HepG2 (cell line): ENCODE results near the gene TMEM39B. TPM values are rescaled to one million over a fixed set of nuclear protein-coding genes. Genes with fewer than 3 reads are reported as not detected.
A peak's percentile ranks its signal among the peaks of the same experiment; 100 is the strongest.

Source experiments
- ARHGAP35 ChIP-seq: sonication (generic); formaldehyde crosslinking; IDR thresholded peaks from 2 replicates; pipeline ENCODE4 v1.9.0; 2022; ENCODE audit warnings: mild to moderate bottlenecking, inconsistent platforms, moderate library complexity, missing genetic modification reagents, borderline replicate concordance
- CCDC6 ChIP-seq: sonication (generic); formaldehyde crosslinking; IDR thresholded peaks from 2 replicates; pipeline ENCODE4 v1.8.1; 2022; ENCODE audit warnings: mild to moderate bottlenecking, missing genetic modification reagents, moderate library complexity
- GABPA ChIP-seq, 2 experiments: IDR thresholded peaks; 2 replicates each; pipeline ENCODE4 v1.6.1; 2011 to 2016; ENCODE audit warnings: low read depth in 2 of 2, low read length in 1 of 2, missing biosample characterization in 1 of 2, missing genetic modification characterization in 1 of 2
- HHEX ChIP-seq: IDR thresholded peaks from 2 replicates; pipeline ENCODE4 v1.6.1; 2016; ENCODE audit warnings: control low read depth
- MAFK ChIP-seq, 2 experiments: IDR thresholded peaks in 1 of 2; conservative IDR thresholded peaks in 1 of 2; 2 replicates each; pipeline ENCODE4 v1.6.1; 2011; ENCODE audit warnings: improper control_type of control experiment in 2 of 2, low read length in 2 of 2
- NFIC ChIP-seq: IDR thresholded peaks from 2 replicates; pipeline ENCODE4 v1.6.1; 2012; ENCODE audit warnings: mild to moderate bottlenecking, low read length, inconsistent platforms
- NR2C2 ChIP-seq: sonication (generic); formaldehyde crosslinking; IDR thresholded peaks from 2 replicates; pipeline ENCODE4 v1.4.0; 2020; ENCODE audit warnings: missing genetic modification reagents, mild to moderate bottlenecking, moderate library complexity, borderline replicate concordance
- PAF1 ChIP-seq: IDR thresholded peaks from 2 replicates; pipeline ENCODE4 v1.6.1; 2016; ENCODE audit warnings: missing genetic modification reagents, missing compliant biosample characterization
- PRDM15 ChIP-seq: sonication (generic); formaldehyde crosslinking; IDR thresholded peaks from 2 replicates; pipeline ENCODE4 v1.4.0; 2020; ENCODE audit warnings: missing genetic modification reagents
- PRMT3 ChIP-seq: sonication (generic); formaldehyde crosslinking; IDR thresholded peaks from 2 replicates; pipeline ENCODE4 v1.8.1; 2022; ENCODE audit warnings: low read depth, mild to moderate bottlenecking, moderate library complexity, missing genetic modification reagents, borderline replicate concordance
- REXO4 ChIP-seq: sonication (generic); formaldehyde crosslinking; IDR thresholded peaks from 2 replicates; pipeline ENCODE4 v1.8.0; 2022; ENCODE audit warnings: missing genetic modification reagents, mild to moderate bottlenecking, borderline replicate concordance
- SNAPC2 ChIP-seq: sonication (generic); formaldehyde crosslinking; IDR thresholded peaks from 2 replicates; pipeline ENCODE4 v1.8.1; 2022; ENCODE audit warnings: mild to moderate bottlenecking, missing genetic modification reagents
- ZC3H4 ChIP-seq: sonication (generic); formaldehyde crosslinking; IDR thresholded peaks from 2 replicates; pipeline ENCODE4 v1.4.0; 2020; ENCODE audit warnings: missing genetic modification reagents, borderline replicate concordance
- ZMYM4 ChIP-seq: sonication (generic); formaldehyde crosslinking; IDR thresholded peaks from 2 replicates; pipeline ENCODE4 v1.8.1; 2023; ENCODE audit warnings: mild to moderate bottlenecking, missing genetic modification reagents
- ZNF460 ChIP-seq: sonication (generic); formaldehyde crosslinking; IDR thresholded peaks from 2 replicates; pipeline ENCODE4 v1.5.1; 2020; ENCODE audit warnings: missing genetic modification reagents, mild to moderate bottlenecking, borderline replicate concordance
- ZNF512 ChIP-seq: sonication (generic); formaldehyde crosslinking; IDR thresholded peaks from 2 replicates; pipeline ENCODE4 v1.4.0; 2020; ENCODE audit warnings: mild to moderate bottlenecking, missing genetic modification reagents
- ZNF781 ChIP-seq: sonication (generic); formaldehyde crosslinking; IDR thresholded peaks from 2 replicates; pipeline ENCODE4 v1.5.1; 2020; ENCODE audit warnings: borderline replicate concordance, mild to moderate bottlenecking, missing genetic modification reagents; ENCODE audit errors: not compliant biosample characterization
- polyA plus RNA-seq, 8 experiments: library from polyadenylated mRNA; depleted of rRNA in 3 of 8; stranded (reverse) in 7 of 8; unstranded in 1 of 8; fragments of >200 nt; fragmentation: Illumina TruSeq in 4 of 8; extraction: Trizol in 4 of 8; gene quantifications; 2 replicates each; pipeline versions ENCODE4 v1.2.1 to v1.2.3, GENCODE V29; 2011 to 2016; ENCODE audit warnings: low read depth in 4 of 8, missing spikeins in 1 of 8, mixed read lengths in 1 of 8; ENCODE audit not compliant: insufficient read depth in 1 of 8
- total RNA-seq, 5 experiments: library from RNA; depleted of rRNA; stranded (reverse); fragments of >200 nt; fragmentation: Illumina TruSeq; extraction: Trizol; gene quantifications; 2 replicates each; pipeline ENCODE4 v1.2.3, GENCODE V29; 2016; ENCODE audit warnings: low read depth in 1 of 5
- TF ChIP-seq, protein P1 (sequence below): sonication (generic); formaldehyde crosslinking; IDR thresholded peaks from 2 replicates; pipeline ENCODE4 v1.8.0; 2023; ENCODE audit warnings: mild to moderate bottlenecking, missing genetic modification reagents
- TF ChIP-seq, protein P2 (sequence below): sonication (generic); formaldehyde crosslinking; IDR thresholded peaks from 2 replicates; pipeline ENCODE4 v1.4.0; 2020; ENCODE audit warnings: missing genetic modification reagents

TMEM39B gene
- total and polyA plus RNA-seq, 2 of the 13 experiments (the other 11 are each of a cell fraction or from before 2014, with no cell fraction given), result 4.9 to 10.4 TPM

GRCh38 chr1:32107742-32108661 is 35.3 kb downstream of the TMEM39B start, which contains the start of gene KPNA6 (continued):
- TF ChIP-seq ZNF781 (CRISPR knock-in tag) (no peak), ARHGAP35 (CRISPR knock-in tag) (no peak), NFIC (no peak), REXO4 (CRISPR knock-in tag) (no peak), PRDM15 (0 out of 2 replicates have a peak, but pooled peaks have one; percentile 11), HHEX (CRISPR knock-in tag) (no peak), ZNF512 (no peak), PRMT3 (CRISPR knock-in tag) (no peak), SNAPC2 (CRISPR knock-in tag) (no peak), ZMYM4 (CRISPR knock-in tag) (peak; percentile 77), ZNF460 (CRISPR knock-in tag) (peak; percentile 22; the same call in 1 of the 2 replicates), NR2C2 (peak; percentile 14; the same call in 1 of the 2 replicates), PAF1 (CRISPR knock-in tag) (no peak), ZC3H4 (CRISPR knock-in tag) (no peak; the same call in 1 of the 2 replicates), CCDC6 (0 out of 2 replicates have a peak, but pooled peaks have one; percentile 32), MAFK (conservative IDR thresholded peaks at IDR 0.05 in 1 of 2, IDR thresholded peaks at IDR 0.05 in 1 of 2; ENCODE audit: low read length in 2 of 2) (0 out of 4 replicates have a peak, but pooled peaks of 1 of the 2 experiments have one; percentile 7), GABPA (IDR thresholded peaks at IDR 0.05; ENCODE audit: low read depth, low read length) (no peak), GABPA (CRISPR knock-in tag; IDR thresholded peaks at IDR 0.05; ENCODE audit: low read depth) (no peak)
- TF ChIP-seq, protein P1, sequence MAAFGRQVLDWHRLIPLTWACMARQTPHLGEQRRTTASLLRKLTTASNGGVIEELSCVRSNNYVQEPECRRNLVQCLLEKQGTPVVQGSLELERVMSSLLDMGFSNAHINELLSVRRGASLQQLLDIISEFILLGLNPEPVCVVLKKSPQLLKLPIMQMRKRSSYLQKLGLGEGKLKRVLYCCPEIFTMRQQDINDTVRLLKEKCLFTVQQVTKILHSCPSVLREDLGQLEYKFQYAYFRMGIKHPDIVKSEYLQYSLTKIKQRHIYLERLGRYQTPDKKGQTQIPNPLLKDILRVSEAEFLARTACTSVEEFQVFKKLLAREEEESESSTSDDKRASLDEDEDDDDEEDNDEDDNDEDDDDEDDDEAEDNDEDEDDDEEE (CRISPR knock-in tag), result peak; percentile 60; the same call in 1 of the 2 replicates
- TF ChIP-seq, protein P2, sequence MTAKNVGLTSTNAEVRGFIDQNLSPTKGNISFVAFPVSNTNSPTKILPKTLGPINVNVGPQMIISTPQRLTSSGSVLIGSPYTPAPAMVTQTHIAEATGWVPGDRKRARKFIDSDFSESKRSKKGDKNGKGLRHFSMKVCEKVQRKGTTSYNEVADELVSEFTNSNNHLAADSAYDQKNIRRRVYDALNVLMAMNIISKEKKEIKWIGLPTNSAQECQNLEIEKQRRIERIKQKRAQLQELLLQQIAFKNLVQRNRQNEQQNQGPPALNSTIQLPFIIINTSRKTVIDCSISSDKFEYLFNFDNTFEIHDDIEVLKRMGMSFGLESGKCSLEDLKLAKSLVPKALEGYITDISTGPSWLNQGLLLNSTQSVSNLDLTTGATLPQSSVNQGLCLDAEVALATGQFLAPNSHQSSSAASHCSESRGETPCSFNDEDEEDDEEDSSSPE, result peak; percentile 56; the same call in 1 of the 2 replicates
